HAP-1 (cell line): ENCODE data around the gene PHACTR3.

Source experiments
- DNase-seq, 2 experiments: peaks; one replicate each; pipeline ENCODE4 v3.0.0-alpha.2; 2016 to 2020; ENCODE audit warnings: low spot score in 2 of 2
- H3K27me3 ChIP-seq: fragments of 250-450 bp; sonication (Bioruptor Pico); 2 replicates; pipeline ENCODE4 v1.5.1; 2020; ENCODE audit warnings: low read depth, mild to moderate bottlenecking, moderate library complexity
- H3K36me3 ChIP-seq: fragments of 250-450 bp; sonication (Bioruptor Pico); replicated peaks from 2 replicates; pipeline ENCODE4 v1.5.1; 2020; ENCODE audit warnings: mild to moderate bottlenecking
- H3K4me1 ChIP-seq: fragments of 250-450 bp; sonication (Bioruptor Pico); 2 replicates; pipeline ENCODE4 v1.5.1; 2020; ENCODE audit warnings: mild to moderate bottlenecking
- H3K4me3 ChIP-seq: fragments of 250-450 bp; sonication (Bioruptor Pico); 2 replicates; pipeline ENCODE4 v1.5.1; 2020; ENCODE audit warnings: mild to moderate bottlenecking, moderate library complexity
- H3K9me3 ChIP-seq: fragments of 250-450 bp; sonication (Bioruptor Pico); 2 replicates; pipeline ENCODE4 v1.5.1; 2020; ENCODE audit warnings: mild to moderate bottlenecking, moderate library complexity
- in situ Hi-C: fragments of 300-500 bp; cut with MboI; formaldehyde crosslinking; loops from 3 replicates; pipeline ENCODE4 v1.14.3; 2020; ENCODE audit warnings: low sequenced_read_pairs, inconsistent platforms, mixed read lengths

Gene PHACTR3

GRCh38 chr20:59673998-59674445 is 69.7 kb downstream of the PHACTR3 start:
- no peaks in the 10 kb centered on the region for H3K36me3 ChIP-seq
- in situ Hi-C loops = no loop called here
- no peak overlapping the region for H3K4me3 ChIP-seq
- H3K27me3 ChIP-seq = no peaks in the 10 kb centered on the region
- H3K9me3 ChIP-seq = no peaks in the 10 kb centered on the region
- DNase-seq = no peak
- no peaks in the 10 kb centered on the region for H3K4me1 ChIP-seq

GRCh38 chr20:59676126-59676850 is 71.9 kb downstream of the PHACTR3 start:
- DNase-seq = no peak
- no peaks in the 10 kb centered on the region for H3K36me3 ChIP-seq
- H3K4me3 ChIP-seq = no peak overlapping the region
- no peaks in the 10 kb centered on the region for H3K9me3 ChIP-seq
- H3K27me3 ChIP-seq = no peaks in the 10 kb centered on the region
- H3K4me1 ChIP-seq = no peaks in the 10 kb centered on the region
- in situ Hi-C loops = no loop called here

- H3K4me1 ChIP-seq = no peaks in the 10 kb centered on the region
Observed at GRCh38 chr20:59676851-59677182, 72.5 kb downstream of the PHACTR3 start.

GRCh38 chr20:59677586-59677985 is 73.2 kb downstream of the PHACTR3 start:
- H3K36me3 ChIP-seq = no peaks in the 10 kb centered on the region

More at GRCh38 chr20:59676851-59677182, 72.5 kb downstream of the PHACTR3 start:
- H3K4me3 ChIP-seq = no peak overlapping the region
- no peaks in the 10 kb centered on the region for H3K36me3 ChIP-seq
- no peak for DNase-seq
- H3K9me3 ChIP-seq = no peaks in the 10 kb centered on the region
- no peaks in the 10 kb centered on the region for H3K27me3 ChIP-seq
- in situ Hi-C loops = no loop called here

GRCh38 chr20:59678288-59678687 is 73.9 kb downstream of the PHACTR3 start:
- no peaks in the 10 kb centered on the region for H3K36me3 ChIP-seq
- DNase-seq = no peak
- no peak overlapping the region for H3K4me3 ChIP-seq
- no peaks in the 10 kb centered on the region for H3K4me1 ChIP-seq
- in situ Hi-C loops = no loop called here
- H3K9me3 ChIP-seq = no peaks in the 10 kb centered on the region
- H3K27me3 ChIP-seq = no peaks in the 10 kb centered on the region

More at GRCh38 chr20:59677586-59677985, 73.2 kb downstream of the PHACTR3 start:
- no peak for DNase-seq
- H3K27me3 ChIP-seq = no peaks in the 10 kb centered on the region
- no peak overlapping the region for H3K4me3 ChIP-seq
- in situ Hi-C loops = no loop called here
- no peaks in the 10 kb centered on the region for H3K4me1 ChIP-seq
- H3K9me3 ChIP-seq = no peaks in the 10 kb centered on the region

- H3K27me3 ChIP-seq = no peaks in the 10 kb centered on the region
- no peak overlapping the region for H3K4me3 ChIP-seq
- no peaks in the 10 kb centered on the region for H3K9me3 ChIP-seq
- in situ Hi-C loops = no loop called here
- no peaks in the 10 kb centered on the region for H3K4me1 ChIP-seq
- DNase-seq = no peak
- H3K36me3 ChIP-seq = no peaks in the 10 kb centered on the region
Observed at GRCh38 chr20:59678951-59679350, 74.6 kb downstream of the PHACTR3 start.

- Histone ChIP-seq H3K9me3 (no peaks in the 10 kb centered on the region), H3K4me1 (no peaks in the 10 kb centered on the region), H3K27me3 (no peaks in the 10 kb centered on the region), H3K4me3 (no peak overlapping the region), H3K36me3 (no peaks in the 10 kb centered on the region)
- no peak for DNase-seq
- in situ Hi-C loops = no loop called here
Observed at GRCh38 chr20:59680148-59680650, 75.9 kb downstream of the PHACTR3 start.

GRCh38 chr20:59680852-59681251 is 76.5 kb downstream of the PHACTR3 start:
- Histone ChIP-seq H3K4me1 (no peaks in the 10 kb centered on the region), H3K4me3 (no peak overlapping the region), H3K9me3 (no peaks in the 10 kb centered on the region), H3K36me3 (no peaks in the 10 kb centered on the region), H3K27me3 (no peaks in the 10 kb centered on the region)
- in situ Hi-C loops = no loop called here
- DNase-seq = no peak

- Histone ChIP-seq H3K4me1 (no peaks in the 10 kb centered on the region), H3K36me3 (no peaks in the 10 kb centered on the region), H3K9me3 (no peaks in the 10 kb centered on the region), H3K4me3 (no peak overlapping the region), H3K27me3 (no peaks in the 10 kb centered on the region)
- DNase-seq = no peak
- in situ Hi-C loops = no loop called here
Observed at GRCh38 chr20:59682603-59683002, 78.3 kb downstream of the PHACTR3 start.

GRCh38 chr20:59683181-59683580 is 78.8 kb downstream of the PHACTR3 start:
- Histone ChIP-seq H3K27me3 (no peaks in the 10 kb centered on the region), H3K9me3 (no peaks in the 10 kb centered on the region), H3K36me3 (no peaks in the 10 kb centered on the region), H3K4me1 (no peaks in the 10 kb centered on the region), H3K4me3 (no peak overlapping the region)
- in situ Hi-C loops = no loop called here
- DNase-seq = no peak

GRCh38 chr20:59684685-59685242 is 80.4 kb downstream of the PHACTR3 start:
- H3K9me3 ChIP-seq = no peaks in the 10 kb centered on the region
- no peaks in the 10 kb centered on the region for H3K27me3 ChIP-seq
- in situ Hi-C loops = no loop called here
- no peak for DNase-seq
- H3K36me3 ChIP-seq = no peaks in the 10 kb centered on the region
- no peaks in the 10 kb centered on the region for H3K4me1 ChIP-seq
- no peak overlapping the region for H3K4me3 ChIP-seq

GRCh38 chr20:59686404-59687346 is 82.3 kb downstream of the PHACTR3 start:
- Histone ChIP-seq H3K4me3 (no peak overlapping the region), H3K4me1 (no peaks in the 10 kb centered on the region), H3K36me3 (no peaks in the 10 kb centered on the region), H3K27me3 (no peaks in the 10 kb centered on the region), H3K9me3 (no peaks in the 10 kb centered on the region)
- no peak for DNase-seq
- in situ Hi-C loops = no loop called here

- in situ Hi-C loops = no loop called here
- H3K27me3 ChIP-seq = no peaks in the 10 kb centered on the region
Observed at GRCh38 chr20:59688356-59688755, 84.0 kb downstream of the PHACTR3 start.

GRCh38 chr20:59688999-59689398 is 84.7 kb downstream of the PHACTR3 start:
- DNase-seq = no peak
- in situ Hi-C loops = no loop called here
- Histone ChIP-seq H3K4me3 (no peak overlapping the region), H3K36me3 (no peaks in the 10 kb centered on the region), H3K27me3 (no peaks in the 10 kb centered on the region), H3K4me1 (no peaks in the 10 kb centered on the region), H3K9me3 (no peaks in the 10 kb centered on the region)

More at GRCh38 chr20:59688356-59688755, 84.0 kb downstream of the PHACTR3 start:
- Histone ChIP-seq H3K36me3 (no peaks in the 10 kb centered on the region), H3K9me3 (no peaks in the 10 kb centered on the region), H3K4me3 (no peak overlapping the region), H3K4me1 (no peaks in the 10 kb centered on the region)
- DNase-seq = no peak
